Measurements from ENCODE around the gene LILRA6. TPM values are rescaled to one million over a fixed set of nuclear protein-coding genes. Genes with fewer than 3 reads are reported as not detected.
"Not testable (repeated sequence)": the region's sequence is repeated elsewhere in the genome, so short reads cannot be mapped to it uniquely, and the experiment has no call there.

Gene LILRA6
- total and polyA plus RNA-seq, 2 of the 8 experiments (the other 6 are each of a cell fraction or from before 2014, with no cell fraction given), result not detected

- H2BK15ac ChIP-seq (ENCODE audit: low read length); H3K9me3 ChIP-seq (ENCODE audit: insufficient read depth in 2 of 2, low read depth in 1 of 2, low read length in 1 of 2); H3K23ac ChIP-seq (ENCODE audit: insufficient read length); H3K23me2 ChIP-seq (ENCODE audit: low read depth, low read length); H2AK5ac ChIP-seq (ENCODE audit: low read depth, low read length); DNase-seq (ENCODE audit: low read depth in 1 of 2, low spot score in 2 of 2); H3K14ac ChIP-seq (ENCODE audit: insufficient read length); H3K4ac ChIP-seq (replicated peaks; ENCODE audit: insufficient read length, low read depth, low read length); H3K27ac ChIP-seq (ENCODE audit: low read depth, low read length); H3K36me3 ChIP-seq (ENCODE audit: control insufficient read depth in 2 of 4, insufficient read depth in 4 of 4, low read length in 3 of 4); H2AFZ ChIP-seq (ENCODE audit: low read length); FAIRE-seq; H3K4me3 ChIP-seq (ENCODE audit: extremely low read depth in 1 of 4, insufficient read depth in 2 of 4, low read depth in 3 of 4, low read length in 4 of 4); H4K5ac ChIP-seq (ENCODE audit: insufficient read length, low read depth, low read length); POLR2A ChIA-PET (ENCODE audit: partially characterized antibody); H3K27me3 ChIP-seq (replicated peaks in 1 of 4; ENCODE audit: control insufficient read depth in 3 of 4, extremely low read depth in 1 of 4, insufficient read depth in 3 of 4, low read length in 3 of 4); H4K91ac ChIP-seq (replicated peaks; ENCODE audit: insufficient read length, low read length); H3K56ac ChIP-seq (replicated peaks; ENCODE audit: insufficient read length, low read depth, low read length); H3K9ac ChIP-seq (replicated peaks in 1 of 4; ENCODE audit: extremely low read depth in 1 of 4, low read depth in 3 of 4, low read length in 3 of 4); H3K18ac ChIP-seq (ENCODE audit: extremely low read depth, low read length); H3K79me1 ChIP-seq (ENCODE audit: low read depth, low read length); H3K4me1 ChIP-seq (replicated peaks in 1 of 4; ENCODE audit: control insufficient read depth in 3 of 4, insufficient read depth in 4 of 4, low read length in 3 of 4); H4K8ac ChIP-seq (ENCODE audit: extremely low read depth, insufficient read depth, low read length); H3K79me2 ChIP-seq (ENCODE audit: control insufficient read depth in 1 of 2, insufficient read depth in 2 of 2, low read length in 2 of 2); H2BK5ac ChIP-seq (ENCODE audit: low read depth, low read length); H2BK12ac ChIP-seq (ENCODE audit: low read depth, low read length); H4K20me1 ChIP-seq (replicated peaks in 1 of 2; ENCODE audit: control insufficient read depth in 1 of 2, insufficient read depth in 2 of 2, low read length in 2 of 2); H2BK120ac ChIP-seq (replicated peaks; ENCODE audit: low read depth, low read length); H2BK20ac ChIP-seq (ENCODE audit: low read length); H3K4me2 ChIP-seq (ENCODE audit: insufficient read depth in 1 of 2, low read depth in 2 of 2, low read length in 2 of 2): not testable (repeated sequence)
- 88% methylated on average over 5 of the region's 9 CpGs; no CpG with 5 or more reads in 1 of the 2 experiments for WGBS, 2 experiments (ENCODE audit: extremely low coverage in 1 of 2, insufficient coverage in 1 of 2, insufficient read length in 1 of 2, insufficient replicate concordance in 2 of 2, low coverage in 1 of 2, low lambda C conversion rate in 2 of 2, missing lambda C conversion rate in 1 of 2)
- CTCF ChIA-PET (ENCODE audit: partially characterized antibody), result interaction anchor here (1.0 to 5.9 kb wide), 2 partner anchors 8 to 17 kb away, joined by 3 to 31 read pairs; no protein-coding TSS in a partner anchor
Observed at GRCh38 chr19:54274516-54274915, 31.9 kb upstream of the LILRA6 start.
